HepG2 (cell line): ENCODE results near the gene NOB1. TPM values are rescaled to one million over a fixed set of nuclear protein-coding genes. Genes with fewer than 3 reads are reported as not detected.
A peak's percentile ranks its signal among the peaks of the same experiment; 100 is the strongest.

Experiments
- AFF4 ChIP-seq: sonication (generic); formaldehyde crosslinking; IDR thresholded peaks from 2 replicates; pipeline ENCODE4 v1.4.0; 2020; ENCODE audit warnings: missing genetic modification reagents
- ATF5 ChIP-seq: sonication (generic); formaldehyde crosslinking; IDR thresholded peaks from 2 replicates; pipeline ENCODE4 v1.4.0; 2020; ENCODE audit warnings: mild to moderate bottlenecking, low read depth, missing genetic modification reagents
- HNF1B ChIP-seq: sonication (generic); formaldehyde crosslinking; IDR thresholded peaks from 2 replicates; pipeline ENCODE4 v1.5.1; 2020; ENCODE audit warnings: mild to moderate bottlenecking, moderate library complexity, missing genetic modification reagents
- HNRNPK ChIP-seq: fragments of 200-400 bp; formaldehyde crosslinking; IDR thresholded peaks from 2 replicates; pipeline ENCODE4 v1.6.1; 2018; ENCODE audit warnings: low read length, low read depth, moderate library complexity, mild to moderate bottlenecking; ENCODE audit not compliant: poor library complexity, severe bottlenecking
- MBD4 ChIP-seq: IDR thresholded peaks from 2 replicates; pipeline ENCODE4 v1.6.1; 2012; ENCODE audit warnings: low read length, inconsistent platforms, borderline replicate concordance
- MBNL3 ChIP-seq: fragments of 250-450 bp; sonication (Bioruptor Pico); conservative IDR thresholded peaks from 2 replicates; pipeline ENCODE4 v1.8.0; 2022; ENCODE audit warnings: mild to moderate bottlenecking, inconsistent platforms
- MLLT10 ChIP-seq: sonication (generic); formaldehyde crosslinking; IDR thresholded peaks from 2 replicates; pipeline ENCODE4 v1.4.0; 2020; ENCODE audit warnings: missing genetic modification reagents
- SIX1 ChIP-seq: sonication (generic); formaldehyde crosslinking; IDR thresholded peaks from 2 replicates; pipeline ENCODE4 v1.4.0; 2020; ENCODE audit warnings: missing genetic modification reagents, borderline replicate concordance
- SIX4 ChIP-seq: sonication (generic); formaldehyde crosslinking; IDR thresholded peaks from 2 replicates; pipeline ENCODE4 v1.4.0; 2020; ENCODE audit warnings: missing genetic modification reagents
- SRSF9 ChIP-seq: fragments of 200-400 bp; formaldehyde crosslinking; IDR thresholded peaks from 2 replicates; pipeline ENCODE4 v1.6.1; 2018; ENCODE audit warnings: borderline replicate concordance, mild to moderate bottlenecking, low read depth, low read length; ENCODE audit not compliant: insufficient read depth, poor library complexity, severe bottlenecking
- ZFP37 ChIP-seq: sonication (generic); formaldehyde crosslinking; IDR thresholded peaks from 2 replicates; pipeline ENCODE4 v1.4.0; 2020; ENCODE audit warnings: missing genetic modification reagents, borderline replicate concordance
- ZNF17 ChIP-seq: sonication (generic); formaldehyde crosslinking; IDR thresholded peaks from 2 replicates; pipeline ENCODE4 v1.5.0; 2020; ENCODE audit warnings: mild to moderate bottlenecking, missing genetic modification reagents
- ZNF576 ChIP-seq: sonication (generic); formaldehyde crosslinking; IDR thresholded peaks from 2 replicates; pipeline ENCODE4 v1.4.0; 2020; ENCODE audit warnings: mild to moderate bottlenecking, missing genetic modification reagents
- polyA plus RNA-seq, 8 experiments: library from polyadenylated mRNA; depleted of rRNA in 3 of 8; stranded (reverse) in 7 of 8; unstranded in 1 of 8; fragments of >200 nt; fragmentation: Illumina TruSeq in 4 of 8; extraction: Trizol in 4 of 8; gene quantifications; 2 replicates each; pipeline versions ENCODE4 v1.2.1 to v1.2.3, GENCODE V29; 2011 to 2016; ENCODE audit warnings: low read depth in 4 of 8, missing spikeins in 1 of 8, mixed read lengths in 1 of 8; ENCODE audit not compliant: insufficient read depth in 1 of 8
- total RNA-seq, 5 experiments: library from RNA; depleted of rRNA; stranded (reverse); fragments of >200 nt; fragmentation: Illumina TruSeq; extraction: Trizol; gene quantifications; 2 replicates each; pipeline ENCODE4 v1.2.3, GENCODE V29; 2016; ENCODE audit warnings: low read depth in 1 of 5
- TF ChIP-seq, protein P1 (sequence below): sonication (generic); formaldehyde crosslinking; IDR thresholded peaks from 2 replicates; pipeline ENCODE4 v1.5.0; 2020; ENCODE audit warnings: mild to moderate bottlenecking, missing genetic modification reagents

The NOB1 gene
- total and polyA plus RNA-seq, 2 of the 13 experiments (the other 11 are each of a cell fraction or from before 2014, with no cell fraction given): 47.1 to 162 TPM

DNA sequence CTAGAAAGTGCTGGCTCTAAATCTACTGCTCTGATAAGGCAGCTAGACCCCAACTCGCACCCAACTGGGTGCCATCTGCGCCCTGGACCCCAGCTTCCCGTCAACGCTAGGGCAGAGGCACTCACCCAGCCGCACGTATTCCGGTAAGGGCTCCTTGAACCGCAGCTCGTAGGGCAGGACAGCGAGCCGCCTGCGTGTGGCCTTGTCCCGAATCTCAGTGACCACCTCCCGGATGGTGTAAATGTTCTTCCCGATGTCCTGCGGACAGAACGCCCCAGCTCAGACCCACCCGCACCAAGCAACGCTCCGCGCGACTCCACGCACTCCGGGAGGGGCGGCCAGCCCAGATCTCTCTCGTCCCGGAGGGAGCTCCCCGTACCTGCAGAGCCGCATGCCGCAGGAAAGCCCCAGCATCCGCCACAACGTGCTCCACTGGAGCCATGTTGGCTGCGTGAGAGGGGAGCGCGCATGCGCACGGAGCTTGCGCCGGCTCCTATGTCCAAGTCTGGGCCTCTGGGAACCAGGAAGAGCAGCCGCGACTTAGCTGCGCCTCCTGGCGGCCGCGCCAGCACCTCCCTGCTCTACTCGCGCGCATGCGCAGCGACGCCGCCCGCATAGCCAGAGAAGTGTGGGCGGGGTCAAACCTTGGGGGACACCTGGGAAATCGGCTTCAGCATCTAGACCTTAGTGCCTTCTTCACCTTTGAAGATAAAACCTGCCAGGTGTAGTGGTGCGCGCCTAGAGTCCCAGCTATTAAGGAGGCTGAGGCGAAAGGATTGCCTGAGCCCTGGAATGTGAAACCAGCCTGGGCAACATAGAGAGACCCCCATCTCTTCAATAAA is at the start of gene NOB1 (continued):
- peak; percentile 98 for TF ChIP-seq HNF1B
- no peak for TF ChIP-seq ZNF17 (CRISPR knock-in tag)
- peak; percentile 88; the same call in 1 of the 2 replicates for TF ChIP-seq ZNF576
- TF ChIP-seq SIX1: 0 out of 2 replicates have a peak, but pooled peaks have one; percentile 39
- TF ChIP-seq SIX4: peak; percentile 10; the same call in 1 of the 2 replicates
- 0 out of 2 replicates have a peak, but pooled peaks have one; percentile 51 for TF ChIP-seq AFF4 (CRISPR knock-in tag)
- TF ChIP-seq MBD4: no peak
- TF ChIP-seq MLLT10 (CRISPR knock-in tag): no peak
- peak; percentile 90 for TF ChIP-seq ATF5 (CRISPR knock-in tag)
- peak; percentile 81; the same call in 1 of the 2 replicates for TF ChIP-seq ZFP37
- TF ChIP-seq HNRNPK: no peak
- no peak for TF ChIP-seq SRSF9
- TF ChIP-seq, protein P1, sequence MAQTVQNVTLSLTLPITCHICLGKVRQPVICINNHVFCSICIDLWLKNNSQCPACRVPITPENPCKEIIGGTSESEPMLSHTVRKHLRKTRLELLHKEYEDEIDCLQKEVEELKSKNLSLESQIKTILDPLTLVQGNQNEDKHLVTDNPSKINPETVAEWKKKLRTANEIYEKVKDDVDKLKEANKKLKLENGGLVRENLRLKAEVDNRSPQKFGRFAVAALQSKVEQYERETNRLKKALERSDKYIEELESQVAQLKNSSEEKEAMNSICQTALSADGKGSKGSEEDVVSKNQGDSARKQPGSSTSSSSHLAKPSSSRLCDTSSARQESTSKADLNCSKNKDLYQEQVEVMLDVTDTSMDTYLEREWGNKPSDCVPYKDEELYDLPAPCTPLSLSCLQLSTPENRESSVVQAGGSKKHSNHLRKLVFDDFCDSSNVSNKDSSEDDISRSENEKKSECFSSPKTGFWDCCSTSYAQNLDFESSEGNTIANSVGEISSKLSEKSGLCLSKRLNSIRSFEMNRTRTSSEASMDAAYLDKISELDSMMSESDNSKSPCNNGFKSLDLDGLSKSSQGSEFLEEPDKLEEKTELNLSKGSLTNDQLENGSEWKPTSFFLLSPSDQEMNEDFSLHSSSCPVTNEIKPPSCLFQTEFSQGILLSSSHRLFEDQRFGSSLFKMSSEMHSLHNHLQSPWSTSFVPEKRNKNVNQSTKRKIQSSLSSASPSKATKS: no peak
- TF ChIP-seq MBNL3 (CRISPR knock-in tag): no peak
